Thyroid gland (tissue), 4 donors: ENCODE measurements around the gene C10orf67.

Source experiments
- POLR2A ChIP-seq, 2 donors: fragments of 450-650 bp; IDR thresholded peaks; one replicate each; pipeline ENCODE4 v1.6.1; 2017; ENCODE audit warnings: antibody characterized with exemption in 2 of 2, mild to moderate bottlenecking in 2 of 2, moderate library complexity in 1 of 2
- TF ChIP-seq, protein P1 (sequence below), 6 experiments: fragments of 200-600 bp in 3 of 6; fragments of 450-650 bp in 3 of 6; sonication (generic) in 3 of 6; IDR thresholded peaks; one replicate each; pipeline ENCODE4 v1.5.1; 2016 to 2019; ENCODE audit warnings: antibody characterized with exemption in 6 of 6, mild to moderate bottlenecking in 2 of 6, inconsistent platforms in 1 of 6, moderate library complexity in 1 of 6

DNA sequence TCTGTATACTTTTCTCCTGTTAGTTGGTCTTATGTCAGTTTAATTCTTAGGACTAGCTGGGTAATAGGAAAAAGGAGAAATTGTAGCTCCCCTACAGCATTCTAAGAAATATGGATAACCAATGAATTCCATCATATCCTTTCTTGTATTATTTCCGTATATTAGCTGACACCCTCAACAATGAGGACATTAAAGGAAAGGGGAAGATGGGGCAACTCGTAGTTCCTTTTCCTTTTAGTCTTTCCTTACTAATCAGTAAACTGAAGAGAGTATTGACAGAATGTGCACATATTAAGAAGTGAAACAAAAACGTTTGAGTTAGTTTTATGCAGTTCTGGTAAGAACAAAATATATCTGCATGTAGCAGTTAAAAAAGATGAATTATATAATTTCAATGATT is 35.1 kb upstream of the C10orf67 start:
- TF ChIP-seq, protein P1, sequence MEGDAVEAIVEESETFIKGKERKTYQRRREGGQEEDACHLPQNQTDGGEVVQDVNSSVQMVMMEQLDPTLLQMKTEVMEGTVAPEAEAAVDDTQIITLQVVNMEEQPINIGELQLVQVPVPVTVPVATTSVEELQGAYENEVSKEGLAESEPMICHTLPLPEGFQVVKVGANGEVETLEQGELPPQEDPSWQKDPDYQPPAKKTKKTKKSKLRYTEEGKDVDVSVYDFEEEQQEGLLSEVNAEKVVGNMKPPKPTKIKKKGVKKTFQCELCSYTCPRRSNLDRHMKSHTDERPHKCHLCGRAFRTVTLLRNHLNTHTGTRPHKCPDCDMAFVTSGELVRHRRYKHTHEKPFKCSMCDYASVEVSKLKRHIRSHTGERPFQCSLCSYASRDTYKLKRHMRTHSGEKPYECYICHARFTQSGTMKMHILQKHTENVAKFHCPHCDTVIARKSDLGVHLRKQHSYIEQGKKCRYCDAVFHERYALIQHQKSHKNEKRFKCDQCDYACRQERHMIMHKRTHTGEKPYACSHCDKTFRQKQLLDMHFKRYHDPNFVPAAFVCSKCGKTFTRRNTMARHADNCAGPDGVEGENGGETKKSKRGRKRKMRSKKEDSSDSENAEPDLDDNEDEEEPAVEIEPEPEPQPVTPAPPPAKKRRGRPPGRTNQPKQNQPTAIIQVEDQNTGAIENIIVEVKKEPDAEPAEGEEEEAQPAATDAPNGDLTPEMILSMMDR (IDR thresholded peaks at IDR 0.05), result no peak
- TF ChIP-seq POLR2A (IDR thresholded peaks at IDR 0.05), result no peak
